Subcutaneous adipose tissue (tissue), 4 donors: ENCODE data around the gene PLEKHA8. TPM values are rescaled to one million over a fixed set of nuclear protein-coding genes. Genes with fewer than 3 reads are reported as not detected.

Source experiments
- total RNA-seq, 4 donors: library from RNA; depleted of rRNA; stranded (reverse); fragments of >200 nt; gene quantifications; one replicate each; pipeline ENCODE4 v1.1.0, GENCODE V29; 2016
- TF ChIP-seq, protein P1 (sequence below): fragments of 450-650 bp; IDR thresholded peaks from one replicate; pipeline ENCODE4 v1.5.1; 2016; ENCODE audit warnings: low read depth, mild to moderate bottlenecking, control low read depth, antibody characterized with exemption, moderate library complexity

The PLEKHA8 gene
- total RNA-seq, 4 donors from 2014 or later, result 7.8 to 13.9 (median 8.6) TPM

DNA sequence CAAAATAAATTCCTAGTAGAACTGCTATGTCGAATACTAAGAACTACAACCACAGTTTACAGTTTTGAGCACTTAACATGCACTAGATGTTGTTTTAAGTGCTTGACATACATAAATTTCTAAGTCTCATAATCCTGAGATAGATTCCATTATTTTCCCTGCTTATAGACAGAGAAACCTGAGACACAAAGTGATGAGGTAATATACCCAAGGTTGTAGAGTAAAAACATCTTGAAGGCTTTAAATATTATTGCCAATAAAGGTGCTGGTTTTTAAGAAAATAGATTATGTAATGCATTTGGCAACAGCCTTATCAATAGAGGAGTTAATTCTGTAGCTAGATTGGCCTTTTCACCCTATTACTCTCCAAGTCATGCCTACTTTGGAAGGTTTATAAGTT lies 48.2 kb downstream of the PLEKHA8 start:
- TF ChIP-seq, protein P1, sequence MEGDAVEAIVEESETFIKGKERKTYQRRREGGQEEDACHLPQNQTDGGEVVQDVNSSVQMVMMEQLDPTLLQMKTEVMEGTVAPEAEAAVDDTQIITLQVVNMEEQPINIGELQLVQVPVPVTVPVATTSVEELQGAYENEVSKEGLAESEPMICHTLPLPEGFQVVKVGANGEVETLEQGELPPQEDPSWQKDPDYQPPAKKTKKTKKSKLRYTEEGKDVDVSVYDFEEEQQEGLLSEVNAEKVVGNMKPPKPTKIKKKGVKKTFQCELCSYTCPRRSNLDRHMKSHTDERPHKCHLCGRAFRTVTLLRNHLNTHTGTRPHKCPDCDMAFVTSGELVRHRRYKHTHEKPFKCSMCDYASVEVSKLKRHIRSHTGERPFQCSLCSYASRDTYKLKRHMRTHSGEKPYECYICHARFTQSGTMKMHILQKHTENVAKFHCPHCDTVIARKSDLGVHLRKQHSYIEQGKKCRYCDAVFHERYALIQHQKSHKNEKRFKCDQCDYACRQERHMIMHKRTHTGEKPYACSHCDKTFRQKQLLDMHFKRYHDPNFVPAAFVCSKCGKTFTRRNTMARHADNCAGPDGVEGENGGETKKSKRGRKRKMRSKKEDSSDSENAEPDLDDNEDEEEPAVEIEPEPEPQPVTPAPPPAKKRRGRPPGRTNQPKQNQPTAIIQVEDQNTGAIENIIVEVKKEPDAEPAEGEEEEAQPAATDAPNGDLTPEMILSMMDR, result no peak

DNA sequence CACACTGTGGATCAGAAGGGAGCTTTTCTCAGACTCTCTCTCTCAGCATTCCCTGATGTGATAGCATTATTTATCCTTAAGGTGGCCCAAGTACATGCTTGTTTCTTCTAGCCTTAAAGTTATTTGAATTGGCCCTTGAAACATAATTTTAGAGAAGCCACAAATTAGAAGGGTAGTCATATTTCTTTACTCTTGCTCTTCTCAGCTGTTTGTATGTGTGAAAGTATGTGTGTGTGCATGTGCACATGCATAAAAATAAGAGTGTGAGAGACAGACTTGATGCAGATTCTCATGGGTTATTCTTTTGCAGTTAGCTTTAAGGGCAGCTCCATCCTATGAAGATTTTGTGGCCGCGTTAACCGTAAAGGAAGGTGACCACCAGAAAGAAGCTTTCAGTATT lies 50.1 kb downstream of the PLEKHA8 start:
- TF ChIP-seq, protein P1, result no peak

DNA sequence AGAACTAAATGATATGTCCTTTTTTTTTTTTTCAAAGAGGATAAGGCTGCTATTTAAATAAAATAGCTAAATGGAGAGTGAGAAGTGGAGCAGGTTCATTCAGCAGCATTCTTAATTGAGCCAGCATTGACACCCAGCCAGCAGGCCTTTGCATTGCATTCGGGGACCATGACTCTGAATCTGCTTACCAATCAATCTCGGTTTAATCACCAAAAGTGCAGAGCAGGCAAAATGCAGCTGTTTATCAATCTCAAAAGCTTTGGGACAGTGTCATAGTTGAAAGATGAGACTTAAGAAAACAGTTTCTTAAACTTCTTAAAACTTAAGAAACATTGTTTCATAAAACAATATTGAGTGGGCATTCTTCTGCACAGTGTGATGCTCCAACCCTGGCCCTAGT lies 51.7 kb downstream of the PLEKHA8 start:
- TF ChIP-seq, protein P1, result no peak

DNA sequence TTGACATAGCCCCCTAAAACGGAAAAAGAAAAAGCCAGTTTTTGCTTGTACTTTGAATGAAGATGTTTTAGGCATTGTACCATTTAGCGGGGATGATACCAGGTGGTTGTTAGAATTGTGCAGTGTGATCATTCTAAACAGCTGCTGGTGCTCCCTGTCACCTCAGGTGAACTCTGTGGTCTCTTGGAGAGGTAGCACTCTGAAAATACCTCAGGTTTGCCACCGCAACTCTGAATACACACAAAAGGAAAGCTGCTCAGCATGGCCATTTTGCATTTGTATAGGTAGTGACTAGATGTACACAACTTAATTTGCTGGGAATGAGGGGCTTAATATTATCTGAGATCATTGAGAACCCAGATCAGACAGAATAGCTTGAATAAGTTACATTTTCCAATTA lies 52.6 kb downstream of the PLEKHA8 start:
- TF ChIP-seq, protein P1, result no peak

DNA sequence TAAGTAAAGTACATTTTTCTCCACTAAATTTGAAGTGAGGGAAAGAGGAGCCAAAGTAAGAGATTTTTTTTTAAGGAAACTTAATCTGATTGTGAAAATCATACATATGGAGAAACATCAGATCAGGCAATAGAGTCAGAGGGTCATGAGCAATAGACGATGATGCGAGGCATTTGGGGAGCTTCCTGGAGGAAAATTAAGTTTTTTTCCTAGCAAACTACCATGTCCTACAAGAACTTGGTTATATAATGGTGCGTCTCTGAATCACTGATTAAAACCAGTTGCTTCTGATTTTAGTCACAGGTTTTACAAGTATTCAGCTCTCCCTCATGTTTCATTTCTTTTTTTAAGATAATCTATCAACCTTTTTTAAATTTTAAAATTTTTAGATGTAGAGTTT lies 54.5 kb downstream of the PLEKHA8 start:
- TF ChIP-seq, protein P1, result no peak

DNA sequence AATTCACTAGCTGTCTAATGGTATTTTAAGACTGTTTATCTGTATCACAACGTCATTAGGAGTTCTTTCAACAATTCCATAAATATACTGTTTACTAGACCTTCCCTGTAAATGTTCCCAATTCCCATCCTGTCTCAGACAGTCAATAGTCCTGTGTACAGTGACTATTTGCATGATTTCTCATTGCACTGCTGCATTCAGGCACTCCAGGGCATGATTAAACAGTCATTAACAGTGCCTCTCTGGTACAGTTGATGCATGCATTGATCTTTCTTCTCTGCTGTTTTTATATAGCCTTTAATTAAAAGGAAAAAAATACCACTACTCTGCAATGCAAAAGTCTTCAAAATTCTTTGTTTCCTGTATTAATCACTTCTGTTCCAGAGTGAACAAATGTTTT lies 55.1 kb downstream of the PLEKHA8 start:
- TF ChIP-seq, protein P1, result no peak

DNA sequence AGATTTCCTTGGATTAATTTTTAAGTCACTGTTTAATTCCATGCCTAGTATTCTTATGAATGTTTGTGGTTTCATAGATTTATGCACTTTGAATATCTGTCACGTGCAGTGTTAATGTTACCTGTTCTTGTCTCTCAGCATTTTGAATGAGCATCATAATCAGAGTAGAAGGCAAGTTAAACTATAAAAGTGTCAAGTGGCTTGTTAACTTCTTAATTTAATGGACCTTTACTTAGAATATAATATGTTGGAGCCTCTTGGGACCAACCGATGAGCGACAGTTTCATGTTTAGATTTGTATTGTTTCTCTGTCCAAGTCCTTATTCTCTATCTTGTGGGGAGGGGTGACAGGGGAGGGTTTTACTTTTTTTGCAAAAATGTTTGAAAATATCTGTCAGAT lies 56.0 kb downstream of the PLEKHA8 start:
- TF ChIP-seq, protein P1, result no peak

DNA sequence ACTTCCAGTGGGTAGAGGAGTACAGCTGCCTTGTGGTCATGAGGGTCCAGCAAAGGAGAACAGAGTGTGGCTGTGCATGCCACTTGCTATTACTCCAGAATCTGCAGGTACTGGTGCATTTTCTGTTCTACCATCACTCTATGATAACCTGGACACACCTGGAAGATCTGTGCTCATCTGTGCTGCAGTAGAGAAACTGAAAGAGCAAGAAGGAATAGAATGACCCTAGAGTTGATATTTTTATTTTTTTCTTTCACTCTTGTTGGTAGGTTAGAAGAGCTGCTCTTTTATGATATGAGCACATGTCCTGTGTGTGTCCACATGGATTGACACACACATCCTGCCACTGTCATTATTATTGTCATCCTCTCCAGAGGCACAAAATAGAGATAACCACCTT lies 58.3 kb downstream of the PLEKHA8 start:
- TF ChIP-seq, protein P1, result no peak
